Dermis microvascular lymphatic vessel endothelial cell (primary cell): Measurements from ENCODE around the gene PDE3B. TPM values are rescaled to one million over a fixed set of nuclear protein-coding genes. Genes with fewer than 3 reads are reported as not detected.
"Not testable (repeated sequence)": the region's sequence is repeated elsewhere in the genome, so short reads cannot be mapped to it uniquely, and the experiment has no call there.

ENCODE experiments used
- DNase-seq, 2 donors: peaks; one replicate each; pipeline versions ENCODE4 v3.0.0 to v3.0.0-alpha.2; 2010; ENCODE audit warnings: low read depth in 2 of 2
- total RNA-seq: library from RNA; depleted of rRNA; stranded (reverse); fragments of >200 nt; gene quantifications from 2 replicates; pipeline ENCODE4 v1.2.1, GENCODE V29; 2014

PDE3B gene
- total RNA-seq, 1 donor from 2014 or later: 0.13 TPM

DNA sequence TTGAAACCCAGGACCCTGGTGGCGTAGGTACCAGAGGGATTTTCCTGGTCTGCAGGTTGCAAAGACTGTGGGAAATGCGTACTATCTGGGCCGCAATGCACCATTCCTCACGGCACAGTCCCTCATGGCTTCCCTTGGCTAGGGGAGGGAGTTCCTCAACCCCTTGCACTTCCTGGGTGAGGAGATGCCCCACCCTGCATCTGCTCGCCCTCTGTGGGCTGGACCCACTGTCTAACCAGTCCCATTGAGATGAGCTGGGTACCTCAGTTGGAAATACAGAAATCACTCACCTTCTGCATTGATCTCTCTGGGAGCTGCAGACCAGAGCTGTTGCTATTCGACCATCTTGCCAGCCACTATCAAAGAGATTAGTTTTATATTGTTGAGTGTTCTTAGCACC, 100.1 kb downstream of the PDE3B start:
- not testable (repeated sequence) for DNase-seq

DNA sequence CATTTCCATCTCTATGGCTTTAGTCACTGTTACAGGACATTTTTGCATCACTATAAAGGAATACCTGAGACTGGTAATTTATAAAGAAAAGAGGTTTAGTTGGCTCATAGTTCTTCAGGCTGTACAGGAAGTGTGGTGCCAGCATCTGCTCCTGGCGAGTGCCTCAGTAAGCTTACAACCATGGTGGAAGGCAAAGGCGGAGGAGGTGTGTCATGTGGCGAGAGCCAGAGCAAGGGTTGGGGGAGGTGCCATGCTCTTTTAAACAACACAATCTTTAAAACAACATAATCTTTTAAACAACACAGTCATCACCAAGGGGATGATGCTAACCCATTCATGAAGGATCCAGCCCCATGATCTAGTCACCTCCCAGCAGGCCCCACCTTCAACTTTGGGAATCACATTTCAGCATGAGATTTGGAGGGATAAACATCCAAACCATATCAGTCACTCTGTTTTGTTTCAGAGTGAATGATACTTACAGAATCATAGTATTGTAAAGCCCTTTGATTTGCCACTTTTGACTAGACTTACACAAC, 103.3 kb downstream of the PDE3B start:
- no peak for DNase-seq

DNA sequence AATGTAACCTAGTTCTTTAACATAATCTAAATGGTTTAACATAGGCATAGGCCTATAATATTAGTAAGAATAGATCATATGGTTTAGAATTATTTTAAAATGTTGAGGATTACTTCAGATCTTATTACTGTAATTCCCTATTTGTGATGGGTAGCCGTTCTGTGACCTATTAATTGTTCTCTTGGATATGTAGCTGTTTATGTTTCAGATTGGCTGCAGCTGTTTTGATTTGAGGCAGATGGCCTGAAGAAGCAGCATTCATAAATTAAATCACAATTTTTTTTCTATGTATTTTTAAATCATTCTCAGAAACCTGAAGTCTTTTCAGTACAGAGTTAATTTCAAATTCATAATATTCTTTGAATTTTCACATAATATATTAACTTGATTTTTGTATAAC, 104.5 kb downstream of the PDE3B start:
- no peak for DNase-seq

DNA sequence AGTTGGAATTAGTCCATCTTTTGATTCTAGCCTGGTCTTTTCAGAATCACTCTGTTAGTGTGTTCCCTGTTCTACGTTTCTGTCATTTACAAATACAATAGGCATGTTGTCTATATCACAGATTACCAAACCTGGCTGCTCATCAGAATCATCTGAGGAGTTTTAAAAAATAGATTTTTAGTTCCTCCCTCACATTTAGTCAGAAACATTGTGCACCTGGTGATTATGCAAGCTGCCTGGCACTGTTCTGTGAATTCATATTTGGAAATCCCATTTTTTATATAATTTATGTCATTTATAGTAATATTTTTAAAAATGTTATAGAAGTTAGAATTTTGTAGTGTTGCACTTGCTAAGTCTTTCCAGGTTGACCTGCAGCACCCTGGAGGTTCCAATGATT, 107.3 kb downstream of the PDE3B start:
- DNase-seq: no peak

DNA sequence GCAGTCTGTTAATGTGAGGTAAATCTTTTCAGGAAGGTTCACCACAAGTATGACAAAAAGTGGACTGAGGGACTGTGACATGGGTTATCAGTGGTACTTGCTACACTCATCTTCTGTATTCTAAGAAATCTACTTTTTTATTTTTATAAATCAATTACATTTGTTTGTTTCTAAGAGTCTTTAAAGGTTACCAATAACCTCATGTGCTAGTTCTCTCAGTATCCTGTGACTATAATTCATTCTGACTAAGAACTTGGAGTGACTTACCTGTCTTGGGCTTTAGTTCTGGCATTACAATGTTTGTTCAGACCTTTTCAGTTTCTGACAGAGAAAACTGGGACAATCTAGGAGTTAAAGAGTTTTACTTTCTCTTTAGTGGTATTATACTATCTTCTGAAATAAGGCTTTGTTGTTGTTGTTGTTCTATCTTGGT, 108.4 kb downstream of the PDE3B start:
- no peak for DNase-seq

DNA sequence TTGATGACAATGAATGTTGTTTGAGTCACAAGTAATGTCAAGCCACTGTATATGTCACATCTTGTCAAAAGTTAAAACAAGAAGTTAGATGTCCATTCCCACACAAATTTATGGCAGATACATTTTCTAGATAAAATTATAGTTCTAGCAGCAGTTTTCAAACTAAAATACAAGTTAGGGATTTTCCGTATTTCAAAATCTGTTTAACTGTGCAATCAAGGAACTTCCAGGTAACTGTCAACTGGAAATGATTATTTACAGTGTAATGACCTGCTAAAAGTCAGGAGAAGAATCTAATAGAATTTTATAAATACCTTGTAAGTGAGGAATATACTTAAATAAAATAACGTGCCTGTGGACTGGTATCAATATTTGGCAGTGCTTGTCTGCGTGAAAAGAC, 111.5 kb downstream of the PDE3B start:
- DNase-seq: no peak

DNA sequence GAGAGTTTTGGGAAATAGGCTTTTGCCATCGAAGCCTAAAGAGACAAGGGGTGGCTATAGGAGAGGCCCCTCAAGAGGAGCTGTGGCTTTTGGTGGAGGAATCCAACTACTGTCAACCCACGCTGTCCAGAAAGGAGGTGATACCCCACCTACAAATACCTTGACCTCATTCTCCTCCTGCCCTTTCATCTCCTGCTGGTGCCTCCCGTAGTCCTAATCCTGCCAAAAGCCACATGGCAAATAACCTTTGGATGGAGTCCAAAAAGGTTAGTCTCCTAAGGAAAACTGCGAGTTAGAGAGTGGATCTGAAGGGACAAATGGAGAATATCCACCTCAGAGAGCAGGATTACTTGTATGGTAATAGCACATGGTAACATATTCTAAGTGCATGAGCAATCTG, 112.7 kb downstream of the PDE3B start:
- DNase-seq: no peak

DNA sequence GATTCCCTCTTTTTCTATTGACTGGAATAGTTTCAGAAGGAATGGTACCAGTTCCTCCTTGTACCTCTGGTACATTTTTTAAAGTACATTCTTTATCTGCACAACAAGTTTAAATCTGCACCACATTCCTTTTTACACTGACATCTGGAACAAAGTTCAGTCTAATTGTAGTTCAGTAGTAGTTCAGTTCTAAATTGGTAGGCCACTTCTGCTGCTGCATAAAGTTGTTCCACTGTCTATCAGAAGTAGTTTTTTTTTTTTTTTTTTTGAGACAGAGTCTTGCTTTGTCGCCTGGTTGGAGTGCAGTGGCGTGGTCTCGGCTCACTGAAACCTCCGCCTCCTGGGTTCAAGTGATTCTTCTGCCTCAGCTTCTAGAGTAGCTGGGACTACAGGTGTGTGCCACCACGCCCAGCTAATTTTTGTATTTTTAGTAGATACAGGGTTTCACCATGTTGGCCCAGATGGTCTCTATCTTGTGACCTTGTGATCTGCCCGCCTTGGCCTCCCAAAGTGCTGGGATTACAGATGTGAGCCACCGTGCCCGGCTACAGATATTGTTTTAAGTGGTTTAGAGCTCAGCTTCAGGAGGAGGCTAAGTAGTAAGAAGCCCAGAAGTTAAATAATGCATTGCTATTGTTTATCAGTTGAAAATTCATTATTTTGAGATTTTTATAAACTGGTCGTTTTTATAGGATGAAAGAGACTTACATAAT, 115.9 kb downstream of the PDE3B start:
- DNase-seq: not testable (repeated sequence)

DNA sequence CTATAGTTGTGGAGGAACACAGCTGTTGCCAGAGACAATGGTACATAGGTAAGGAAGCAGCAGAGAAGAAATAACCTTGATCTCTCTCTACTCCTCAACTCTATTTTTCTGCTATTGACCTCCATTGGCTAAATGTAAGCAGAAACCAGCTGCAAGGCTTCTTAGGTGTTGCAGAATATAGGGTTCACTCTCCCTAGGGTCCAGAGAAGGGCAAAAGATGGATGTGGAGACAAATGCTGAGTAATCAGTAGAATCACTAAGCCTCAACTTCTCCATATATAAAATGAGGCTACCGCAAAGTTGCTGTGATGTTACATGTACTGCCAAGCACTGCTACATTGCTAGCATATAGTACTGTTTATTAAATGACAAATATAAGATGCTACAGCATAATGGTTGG, 120.6 kb downstream of the PDE3B start:
- DNase-seq: no peak

DNA sequence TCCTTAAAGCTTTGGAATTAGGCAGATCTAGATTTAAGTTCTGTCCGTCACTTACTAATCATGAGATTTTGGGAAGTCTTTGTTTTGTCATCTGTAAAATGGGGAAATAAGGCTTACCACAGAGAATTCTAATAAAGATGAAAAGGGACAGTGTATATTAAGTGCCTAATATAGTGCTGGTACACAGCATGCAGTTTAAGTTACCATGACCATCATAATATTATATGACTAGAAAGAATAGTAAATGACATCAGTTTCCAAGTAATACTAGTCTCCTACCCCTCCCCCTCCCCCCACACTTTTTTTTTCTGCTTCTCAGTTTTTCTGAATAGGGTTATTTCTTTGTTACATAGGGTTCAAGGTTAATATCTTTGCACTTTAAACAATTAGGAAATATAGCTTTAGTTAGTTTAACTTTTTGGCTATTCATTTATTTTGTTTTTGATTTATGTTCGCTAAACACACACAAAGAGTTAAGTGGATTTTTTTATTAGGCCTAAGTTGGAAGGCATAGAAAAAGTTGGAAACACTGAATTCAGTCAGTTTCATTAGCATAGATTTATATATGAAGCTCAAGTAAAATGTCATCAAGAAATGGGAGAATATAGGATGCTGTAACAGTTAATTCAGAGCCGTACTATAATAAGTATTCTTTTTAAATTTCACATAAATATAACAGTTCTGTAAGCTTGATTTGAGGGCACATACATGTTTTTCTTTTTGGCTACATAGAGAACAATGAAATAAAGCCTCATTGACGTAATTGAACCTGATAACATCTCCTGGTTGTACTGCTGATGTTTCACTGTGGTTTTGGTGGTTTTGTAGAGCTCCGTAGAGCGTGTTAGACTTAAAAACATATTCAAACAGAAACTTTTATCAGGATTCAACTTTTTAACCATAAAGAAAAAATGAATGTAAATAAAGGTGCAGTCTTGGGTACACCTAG, 121.2 kb downstream of the PDE3B start:
- no peak for DNase-seq

DNA sequence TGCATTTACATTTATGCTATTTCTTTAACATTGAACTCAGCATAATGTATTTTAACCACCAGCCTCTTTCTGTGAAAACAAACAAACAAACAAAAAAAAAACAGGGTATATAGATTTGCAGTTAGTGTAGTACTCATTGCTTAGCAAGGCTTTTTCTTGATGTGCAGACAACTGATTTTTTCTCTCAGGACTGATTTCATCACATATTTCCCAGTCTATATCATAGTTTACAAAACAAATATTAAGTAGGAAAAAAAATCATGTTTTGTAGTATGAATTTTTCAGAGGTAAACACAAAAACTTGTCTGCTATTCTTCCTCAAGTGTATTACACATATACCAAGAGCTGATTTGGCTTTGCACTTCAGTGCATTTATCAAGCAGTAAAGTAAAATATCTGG, 123.0 kb downstream of the PDE3B start:
- no peak for DNase-seq

DNA sequence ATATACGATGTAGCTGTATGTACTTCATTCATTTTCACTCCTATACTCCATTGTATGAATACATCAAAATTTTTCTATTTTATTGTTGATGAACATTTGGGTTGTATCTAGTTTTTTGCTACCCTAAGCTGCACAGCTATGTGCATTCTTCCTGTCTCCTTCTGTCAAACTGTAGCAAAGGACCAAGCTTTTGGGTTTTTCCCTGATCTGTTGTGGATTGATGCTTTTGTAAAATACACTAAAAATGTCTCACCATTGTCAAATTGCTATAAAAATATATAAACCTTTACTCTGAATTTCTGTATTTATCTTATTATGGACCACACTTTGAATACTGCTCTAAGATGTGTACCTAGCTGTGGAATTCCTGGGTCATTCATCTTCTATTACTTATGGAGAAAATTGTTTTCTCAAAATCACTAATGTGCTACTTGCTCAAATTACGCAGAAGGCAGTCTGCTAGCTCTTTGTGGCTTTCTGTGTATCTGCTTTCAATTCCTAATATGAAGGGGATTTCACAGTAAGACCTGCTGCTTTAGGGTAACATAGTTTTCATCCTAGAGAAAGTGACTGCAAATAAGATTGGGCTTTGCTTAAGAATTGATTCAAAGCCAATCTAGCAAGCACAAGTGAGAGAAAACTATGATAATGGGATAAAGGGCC, 125.1 kb downstream of the PDE3B start:
- DNase-seq: no peak

DNA sequence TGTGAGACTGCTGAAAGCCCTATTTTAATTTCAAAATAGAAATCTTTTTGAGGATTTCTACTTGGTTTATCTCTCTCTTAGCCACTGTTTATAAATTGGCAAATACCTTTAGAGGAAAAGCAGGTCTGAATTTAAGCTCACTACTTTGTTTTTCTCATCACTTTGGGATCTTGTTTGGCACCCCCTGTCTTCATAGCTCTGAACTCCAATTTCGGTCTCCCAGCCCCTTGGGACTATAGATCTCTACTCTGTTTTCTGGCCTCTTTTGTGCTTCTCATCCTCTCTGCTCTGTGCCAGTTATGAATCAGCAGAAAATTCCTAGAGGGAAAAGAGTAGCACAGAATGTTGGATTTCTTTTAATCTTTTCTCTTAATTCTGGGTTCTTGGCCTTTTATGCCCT, 130.2 kb downstream of the PDE3B start:
- DNase-seq: no peak

DNA sequence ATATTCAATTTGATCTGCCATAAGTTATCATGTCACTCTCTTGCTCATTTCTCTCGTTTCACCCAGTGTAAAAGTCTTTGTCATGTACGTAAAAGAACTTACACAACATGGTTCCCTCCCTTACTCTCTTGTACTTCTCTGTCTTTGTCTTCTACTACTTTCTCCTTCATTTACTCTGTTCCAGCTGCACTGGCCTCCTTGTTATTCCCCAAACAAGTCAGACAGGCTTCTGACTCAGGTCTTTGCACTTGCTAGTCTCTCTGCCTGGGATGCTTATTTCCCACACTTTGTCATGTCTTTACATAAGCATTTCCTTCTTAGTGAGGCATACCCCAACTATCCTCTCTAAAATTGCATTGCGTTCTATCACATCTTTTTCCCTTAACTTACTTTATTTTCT, 131.1 kb downstream of the PDE3B start:
- no peak for DNase-seq

DNA sequence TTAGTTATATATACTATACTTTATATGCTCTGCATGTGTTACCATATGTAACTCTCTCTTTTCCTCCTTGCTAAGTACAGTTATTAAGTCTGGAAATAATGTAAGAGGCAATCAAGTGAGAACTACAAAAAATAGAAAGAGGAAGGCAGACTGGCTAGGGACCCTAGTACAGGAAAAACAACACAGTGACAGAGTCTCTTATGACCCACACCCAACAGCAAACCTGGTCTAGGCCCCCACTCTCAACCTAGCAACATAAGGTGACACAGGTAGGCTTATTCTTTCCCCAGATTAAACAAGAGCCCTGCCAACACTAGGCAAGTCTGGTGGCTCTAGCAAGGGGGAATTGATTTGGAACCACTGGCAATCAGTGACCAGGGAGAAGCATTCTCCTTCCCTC, 132.3 kb downstream of the PDE3B start:
- DNase-seq: no peak

DNA sequence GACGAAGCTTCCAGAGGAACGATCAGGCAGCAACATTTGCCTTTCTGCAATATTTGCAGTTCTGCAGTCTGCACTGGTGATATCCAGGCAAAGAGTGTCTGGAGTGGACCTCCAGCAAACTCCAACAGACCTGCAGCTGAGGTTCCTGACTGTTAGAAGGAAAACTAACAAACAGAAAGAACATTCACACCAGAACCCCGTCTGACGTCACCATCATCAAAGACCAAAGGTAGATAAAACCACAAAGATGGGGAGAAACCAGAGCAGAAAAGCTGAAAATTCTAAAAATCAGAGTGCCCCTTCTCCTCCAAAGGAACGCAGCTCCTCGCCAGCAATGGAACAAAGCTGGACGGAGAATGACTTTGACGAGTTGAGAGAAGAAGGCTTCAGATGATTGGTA, 134.9 kb downstream of the PDE3B start:
- not testable (repeated sequence) for DNase-seq

DNA sequence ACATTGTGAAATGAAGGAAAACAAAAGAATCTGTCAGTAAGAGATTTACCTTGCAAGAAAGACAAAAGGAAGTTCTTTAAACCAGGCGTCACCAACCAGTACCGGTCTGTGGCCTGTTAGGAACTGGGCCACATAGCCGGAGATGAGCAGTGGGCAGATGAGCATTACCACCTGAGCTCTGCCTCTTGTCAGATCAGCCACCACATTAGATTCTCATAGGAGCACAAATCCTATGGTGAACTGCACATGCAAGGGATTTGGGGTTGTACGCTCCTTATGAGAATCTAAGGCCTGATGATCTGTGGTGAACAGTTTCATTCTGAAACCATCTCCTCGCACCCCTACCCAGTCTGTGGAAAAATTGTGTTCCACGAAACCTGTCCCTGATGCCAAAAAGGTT, 140.2 kb downstream of the PDE3B start:
- no peak for DNase-seq

DNA sequence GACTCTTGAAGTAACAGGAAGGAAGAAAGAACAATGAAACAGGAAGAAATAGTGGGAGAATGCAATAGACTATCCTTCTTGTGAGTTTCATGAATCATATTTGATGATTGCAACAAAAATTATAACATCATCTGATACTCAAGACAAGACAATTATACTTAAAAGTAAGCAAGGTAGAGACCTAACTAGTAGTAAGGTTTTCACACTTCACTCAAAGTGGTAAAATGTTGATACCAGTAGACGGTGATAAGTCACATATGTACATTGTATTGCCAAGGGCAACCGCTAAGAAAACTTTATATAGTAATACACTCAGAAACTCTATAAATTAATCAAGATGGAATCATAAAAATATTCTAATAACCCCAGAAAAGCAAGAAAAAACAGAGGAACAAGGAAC, 140.6 kb downstream of the PDE3B start:
- no peak for DNase-seq

DNA sequence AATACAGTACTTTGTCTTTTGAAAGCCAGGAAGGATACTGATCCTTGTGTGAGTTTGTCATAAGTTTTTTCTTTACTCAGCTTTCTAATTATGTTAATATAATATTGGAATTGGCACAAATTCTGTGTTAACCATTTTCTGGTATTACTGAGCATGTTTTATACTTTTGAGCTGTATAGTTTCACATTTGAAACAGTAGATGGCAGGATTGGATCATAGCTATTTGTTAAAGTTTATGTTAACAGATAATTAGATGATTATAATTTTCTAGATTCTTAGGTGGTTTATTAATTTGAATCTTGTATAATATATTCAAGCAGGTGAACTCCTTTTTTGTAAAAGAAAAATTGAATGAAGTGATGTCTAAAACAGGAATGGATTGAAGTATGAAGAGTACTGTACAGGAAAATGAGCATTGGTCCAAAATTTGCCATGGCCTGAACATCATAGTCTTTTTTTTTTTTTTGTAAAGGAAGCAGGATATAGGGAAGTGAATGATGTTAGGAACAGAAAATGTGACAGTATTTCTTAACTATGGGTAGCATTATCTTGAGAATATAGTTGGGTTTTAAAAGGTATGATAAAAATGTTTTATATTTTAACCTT, 146.4 kb downstream of the PDE3B start:
- peak; percentile 10 to 26 for DNase-seq

DNA sequence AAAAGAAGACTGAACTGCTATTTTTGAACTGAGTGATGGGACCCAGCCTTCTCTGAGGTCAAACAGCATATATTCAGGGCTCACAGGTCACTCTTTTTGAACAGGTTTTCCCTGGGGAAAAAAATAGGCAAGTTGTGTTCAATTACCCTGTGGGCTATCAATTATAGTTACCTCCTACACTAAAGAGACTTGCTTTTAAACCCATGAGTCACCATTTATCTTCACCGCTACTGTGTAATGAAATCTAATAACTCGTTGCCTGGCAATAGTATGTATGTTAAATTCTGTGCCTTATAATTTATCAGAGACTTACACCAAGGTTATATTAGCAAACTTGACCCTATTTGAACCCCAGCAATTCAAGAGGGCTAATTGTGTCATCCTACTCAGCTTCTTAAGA, 149.9 kb downstream of the PDE3B start:
- no peak for DNase-seq

DNA sequence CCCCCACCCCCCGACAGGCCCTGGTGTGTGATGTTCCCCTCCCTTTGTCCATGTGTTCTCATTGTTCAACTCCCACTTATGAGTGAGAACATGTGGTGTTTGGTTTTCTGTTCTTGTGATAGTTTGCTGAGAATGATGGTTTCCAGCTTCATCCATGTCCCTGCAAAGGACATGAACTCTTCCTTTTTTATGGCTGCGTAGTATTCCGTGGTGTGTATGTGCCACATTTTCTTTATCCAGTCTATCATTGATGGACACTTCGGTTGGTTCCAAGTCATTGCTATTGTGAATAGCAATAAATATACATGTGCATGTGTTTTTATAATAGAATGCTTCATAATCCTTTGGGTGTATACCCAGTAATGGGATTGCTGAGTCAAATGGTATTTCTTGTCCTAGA, 152.4 kb downstream of the PDE3B start:
- not testable (repeated sequence) for DNase-seq

DNA sequence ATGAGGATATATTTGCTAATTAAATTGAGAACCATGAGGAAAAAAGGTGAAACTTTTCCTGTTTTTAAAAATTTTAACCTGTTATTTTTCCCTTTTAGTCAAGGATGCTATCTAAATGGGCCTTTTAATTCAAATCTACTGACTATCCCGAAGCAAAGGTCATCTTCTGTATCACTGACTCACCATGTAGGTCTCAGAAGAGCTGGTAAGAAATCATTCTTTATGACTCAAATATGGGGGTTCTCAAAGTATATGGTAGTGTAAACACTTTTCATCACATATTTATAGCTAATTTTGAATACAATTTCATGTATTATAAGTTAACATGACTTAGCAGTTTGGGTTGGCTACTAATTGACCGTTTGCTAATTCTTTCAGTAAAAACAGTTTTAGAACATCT, 160.2 kb downstream of the PDE3B start:
- DNase-seq: no peak
